GM23338 (cell line): ENCODE measurements around the gene PMM1. TPM values are rescaled to one million over a fixed set of nuclear protein-coding genes. Genes with fewer than 3 reads are reported as not detected.

Experiments used
- ATAC-seq: fragments of 200-7000 bp; cut with Tn5 transposase; 3 replicates; pipeline ENCODE4 v1.9.1; 2020
- DNase-seq: peaks from one replicate; pipeline ENCODE4 v3.0.0-alpha.2; 2015; ENCODE audit warnings: low spot score
- H2AFZ ChIP-seq: fragments of 200-600 bp; sonication (generic); 2 replicates; pipeline ENCODE4 v1.8.0; 2016; ENCODE audit warnings: antibody characterized with exemption, mild to moderate bottlenecking, moderate library complexity
- H3F3A ChIP-seq: fragments of 200-600 bp; sonication (generic); replicated peaks from 2 replicates; pipeline ENCODE4 v1.8.0; 2017; ENCODE audit warnings: antibody characterized with exemption, mixed run types, low read depth
- H3K27ac ChIP-seq: fragments of 200-600 bp; sonication (generic); 2 replicates; pipeline ENCODE4 v1.6.1; 2016; ENCODE audit warnings: low read depth
- H3K27me3 ChIP-seq: fragments of 200-600 bp; sonication (generic); 2 replicates; pipeline ENCODE4 v1.8.0; 2016; ENCODE audit warnings: mild to moderate bottlenecking, mixed run types, moderate library complexity; ENCODE audit not compliant: insufficient read depth
- H3K36me3 ChIP-seq: fragments of 200-600 bp; sonication (generic); 2 replicates; pipeline ENCODE4 v1.8.0; 2016; ENCODE audit warnings: mild to moderate bottlenecking; ENCODE audit not compliant: insufficient read depth
- H3K4me1 ChIP-seq: fragments of 200-600 bp; sonication (generic); 2 replicates; pipeline ENCODE4 v1.8.0; 2016; ENCODE audit warnings: mild to moderate bottlenecking, moderate library complexity; ENCODE audit not compliant: insufficient read depth
- H3K4me2 ChIP-seq: fragments of 200-600 bp; sonication (generic); 2 replicates; pipeline ENCODE4 v1.7.1; 2017; ENCODE audit warnings: mixed run types
- H3K4me3 ChIP-seq: fragments of 200-600 bp; sonication (generic); 2 replicates; pipeline ENCODE4 v1.6.1; 2016; ENCODE audit warnings: mixed run types
- H3K79me2 ChIP-seq: fragments of 200-600 bp; sonication (generic); replicated peaks from 2 replicates; pipeline ENCODE4 v1.8.0; 2017; ENCODE audit warnings: mild to moderate bottlenecking; ENCODE audit not compliant: insufficient read depth
- H3K9me2 ChIP-seq: fragments of 200-600 bp; sonication (generic); 2 replicates; pipeline ENCODE4 v1.8.0; 2017; ENCODE audit not compliant: insufficient read depth
- H4K20me1 ChIP-seq: fragments of 200-600 bp; sonication (generic); replicated peaks from 2 replicates; pipeline ENCODE4 v1.8.0; 2017; ENCODE audit warnings: mild to moderate bottlenecking; ENCODE audit not compliant: insufficient read depth
- H3K27ac Mint-ChIP-seq: 2 replicates; pipeline ENCODE4 v1.8.0; 2020; ENCODE audit warnings: inconsistent platforms, mild to moderate bottlenecking, moderate library complexity, mixed read lengths
- H3K27me3 Mint-ChIP-seq: 3 replicates; pipeline ENCODE4 v1.8.0; 2022; ENCODE audit warnings: low read depth, mild to moderate bottlenecking, moderate library complexity, mixed read lengths, inconsistent platforms; ENCODE audit not compliant: insufficient read depth, poor library complexity
- H3K36me3 Mint-ChIP-seq: 3 replicates; pipeline ENCODE4 v1.8.0; 2021; ENCODE audit warnings: low read depth, mild to moderate bottlenecking, inconsistent platforms, moderate library complexity, mixed read lengths
- H3K4me1 Mint-ChIP-seq: 3 replicates; pipeline ENCODE4 v1.8.0; 2020; ENCODE audit warnings: mild to moderate bottlenecking, inconsistent platforms, mixed read lengths
- H3K4me3 Mint-ChIP-seq: 3 replicates; pipeline ENCODE4 v1.8.0; 2021; ENCODE audit warnings: moderate library complexity, mild to moderate bottlenecking, inconsistent platforms, mixed read lengths
- H3K9me3 Mint-ChIP-seq: 3 replicates; pipeline ENCODE4 v1.8.0; 2020; ENCODE audit warnings: moderate library complexity, mild to moderate bottlenecking, inconsistent platforms, mixed read lengths
- CREB1 ChIP-seq: fragments of 250-450 bp; sonication (Bioruptor Pico); IDR thresholded peaks from 2 replicates; pipeline ENCODE4 v1.5.0; 2020; ENCODE audit warnings: low read depth, mild to moderate bottlenecking, moderate library complexity
- CTCF ChIP-seq, 2 experiments: fragments of 200-600 bp in 1 of 2; sonication (generic) in 1 of 2; conservative IDR thresholded peaks; 2 replicates each; pipeline versions ENCODE4 v1.5.1 to v1.6.1; 2016 to 2017; ENCODE audit warnings: antibody characterized with exemption in 2 of 2, low read depth in 2 of 2, mild to moderate bottlenecking in 2 of 2, moderate library complexity in 1 of 2
- EZH2 ChIP-seq: fragments of 200-600 bp; sonication (generic); IDR thresholded peaks from one replicate; pipeline ENCODE4 v1.8.0; 2017; ENCODE audit warnings: antibody characterized with exemption, mild to moderate bottlenecking, low read depth; ENCODE audit not compliant: unreplicated experiment
- EZH2phosphoT487 ChIP-seq: fragments of 200-600 bp; sonication (generic); IDR thresholded peaks from one replicate; pipeline ENCODE4 v1.8.1; 2018; ENCODE audit warnings: antibody characterized with exemption; ENCODE audit not compliant: unreplicated experiment
- JUNB ChIP-seq: IDR thresholded peaks from one replicate; pipeline ENCODE4 v1.6.1; 2016; ENCODE audit warnings: antibody characterized with exemption; ENCODE audit not compliant: unreplicated experiment
- NANOG ChIP-seq: IDR thresholded peaks from 2 replicates; pipeline ENCODE4 v1.6.1; 2016; ENCODE audit warnings: antibody characterized with exemption, borderline replicate concordance
- POLR2AphosphoS5 ChIP-seq: IDR thresholded peaks from 2 replicates; pipeline ENCODE4 v1.6.1; 2016; ENCODE audit warnings: antibody characterized with exemption, low read depth
- STAT1 ChIP-seq: IDR thresholded peaks from one replicate; pipeline ENCODE4 v1.6.1; 2016; ENCODE audit warnings: antibody characterized with exemption; ENCODE audit not compliant: unreplicated experiment
- ZNF114 ChIP-seq: fragments of 250-450 bp; sonication (Bioruptor Pico); IDR thresholded peaks from 2 replicates; pipeline ENCODE4 v1.5.0; 2020; ENCODE audit warnings: mild to moderate bottlenecking, moderate library complexity
- ZNF331 ChIP-seq: fragments of 250-450 bp; sonication (Bioruptor Pico); IDR thresholded peaks from 2 replicates; pipeline ENCODE4 v1.5.0; 2020; ENCODE audit warnings: low read depth, mild to moderate bottlenecking, moderate library complexity
- polyA plus RNA-seq: library from polyadenylated mRNA; unstranded; fragments of >200 nt; fragmentation: Nextera tagmentation; extraction: Ambion mirVana; gene quantifications from 2 replicates; pipeline ENCODE4 v1.2.1, GENCODE V29; 2016
- total RNA-seq: library from RNA; depleted of rRNA; stranded (reverse); fragments of >200 nt; shearing (Covaris generic); gene quantifications from 2 replicates; pipeline ENCODE4 v1.2.3, GENCODE V29; 2014
- TF ChIP-seq, protein P1 (sequence below): IDR thresholded peaks from 2 replicates; pipeline ENCODE4 v1.6.1; 2016; ENCODE audit warnings: antibody characterized with exemption
- TF ChIP-seq, protein P2 (sequence below): IDR thresholded peaks from one replicate; pipeline ENCODE4 v1.6.1; 2018; ENCODE audit warnings: antibody characterized with exemption; ENCODE audit not compliant: unreplicated experiment
- TF ChIP-seq, protein P3 (sequence below): fragments of 250-450 bp; sonication (Bioruptor Pico); IDR thresholded peaks from 2 replicates; pipeline ENCODE4 v1.5.0; 2020; ENCODE audit warnings: mild to moderate bottlenecking, moderate library complexity

Gene PMM1
- total and polyA plus RNA-seq, 2 experiments from 2014 or later: 8.7 to 9.9 TPM

GRCh38 chr22:41597635-41597953 is 8.0 kb upstream of the PMM1 start:
- H4K20me1 ChIP-seq: peaks cover 8% of the 10 kb centered on the region; the same call in 1 of the 2 replicates
- no peak for TF ChIP-seq JUNB
- no peak for TF ChIP-seq ZNF114 (CRISPR knock-in tag)
- TF ChIP-seq EZH2phosphoT487: no peak
- TF ChIP-seq, protein P1, sequence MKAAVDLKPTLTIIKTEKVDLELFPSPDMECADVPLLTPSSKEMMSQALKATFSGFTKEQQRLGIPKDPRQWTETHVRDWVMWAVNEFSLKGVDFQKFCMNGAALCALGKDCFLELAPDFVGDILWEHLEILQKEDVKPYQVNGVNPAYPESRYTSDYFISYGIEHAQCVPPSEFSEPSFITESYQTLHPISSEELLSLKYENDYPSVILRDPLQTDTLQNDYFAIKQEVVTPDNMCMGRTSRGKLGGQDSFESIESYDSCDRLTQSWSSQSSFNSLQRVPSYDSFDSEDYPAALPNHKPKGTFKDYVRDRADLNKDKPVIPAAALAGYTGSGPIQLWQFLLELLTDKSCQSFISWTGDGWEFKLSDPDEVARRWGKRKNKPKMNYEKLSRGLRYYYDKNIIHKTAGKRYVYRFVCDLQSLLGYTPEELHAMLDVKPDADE: no peak
- TF ChIP-seq, protein P2, sequence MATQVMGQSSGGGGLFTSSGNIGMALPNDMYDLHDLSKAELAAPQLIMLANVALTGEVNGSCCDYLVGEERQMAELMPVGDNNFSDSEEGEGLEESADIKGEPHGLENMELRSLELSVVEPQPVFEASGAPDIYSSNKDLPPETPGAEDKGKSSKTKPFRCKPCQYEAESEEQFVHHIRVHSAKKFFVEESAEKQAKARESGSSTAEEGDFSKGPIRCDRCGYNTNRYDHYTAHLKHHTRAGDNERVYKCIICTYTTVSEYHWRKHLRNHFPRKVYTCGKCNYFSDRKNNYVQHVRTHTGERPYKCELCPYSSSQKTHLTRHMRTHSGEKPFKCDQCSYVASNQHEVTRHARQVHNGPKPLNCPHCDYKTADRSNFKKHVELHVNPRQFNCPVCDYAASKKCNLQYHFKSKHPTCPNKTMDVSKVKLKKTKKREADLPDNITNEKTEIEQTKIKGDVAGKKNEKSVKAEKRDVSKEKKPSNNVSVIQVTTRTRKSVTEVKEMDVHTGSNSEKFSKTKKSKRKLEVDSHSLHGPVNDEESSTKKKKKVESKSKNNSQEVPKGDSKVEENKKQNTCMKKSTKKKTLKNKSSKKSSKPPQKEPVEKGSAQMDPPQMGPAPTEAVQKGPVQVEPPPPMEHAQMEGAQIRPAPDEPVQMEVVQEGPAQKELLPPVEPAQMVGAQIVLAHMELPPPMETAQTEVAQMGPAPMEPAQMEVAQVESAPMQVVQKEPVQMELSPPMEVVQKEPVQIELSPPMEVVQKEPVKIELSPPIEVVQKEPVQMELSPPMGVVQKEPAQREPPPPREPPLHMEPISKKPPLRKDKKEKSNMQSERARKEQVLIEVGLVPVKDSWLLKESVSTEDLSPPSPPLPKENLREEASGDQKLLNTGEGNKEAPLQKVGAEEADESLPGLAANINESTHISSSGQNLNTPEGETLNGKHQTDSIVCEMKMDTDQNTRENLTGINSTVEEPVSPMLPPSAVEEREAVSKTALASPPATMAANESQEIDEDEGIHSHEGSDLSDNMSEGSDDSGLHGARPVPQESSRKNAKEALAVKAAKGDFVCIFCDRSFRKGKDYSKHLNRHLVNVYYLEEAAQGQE: no peak
- TF ChIP-seq EZH2: no peak
- TF ChIP-seq STAT1: no peak
- TF ChIP-seq CREB1: no peak
- no peak for TF ChIP-seq CTCF (conservative IDR thresholded peaks at IDR 0.05; ENCODE audit: low read depth in 2 of 2)
- no peak for TF ChIP-seq POLR2AphosphoS5
- no peak for TF ChIP-seq ZNF331
- TF ChIP-seq NANOG: no peak
- TF ChIP-seq, protein P3, sequence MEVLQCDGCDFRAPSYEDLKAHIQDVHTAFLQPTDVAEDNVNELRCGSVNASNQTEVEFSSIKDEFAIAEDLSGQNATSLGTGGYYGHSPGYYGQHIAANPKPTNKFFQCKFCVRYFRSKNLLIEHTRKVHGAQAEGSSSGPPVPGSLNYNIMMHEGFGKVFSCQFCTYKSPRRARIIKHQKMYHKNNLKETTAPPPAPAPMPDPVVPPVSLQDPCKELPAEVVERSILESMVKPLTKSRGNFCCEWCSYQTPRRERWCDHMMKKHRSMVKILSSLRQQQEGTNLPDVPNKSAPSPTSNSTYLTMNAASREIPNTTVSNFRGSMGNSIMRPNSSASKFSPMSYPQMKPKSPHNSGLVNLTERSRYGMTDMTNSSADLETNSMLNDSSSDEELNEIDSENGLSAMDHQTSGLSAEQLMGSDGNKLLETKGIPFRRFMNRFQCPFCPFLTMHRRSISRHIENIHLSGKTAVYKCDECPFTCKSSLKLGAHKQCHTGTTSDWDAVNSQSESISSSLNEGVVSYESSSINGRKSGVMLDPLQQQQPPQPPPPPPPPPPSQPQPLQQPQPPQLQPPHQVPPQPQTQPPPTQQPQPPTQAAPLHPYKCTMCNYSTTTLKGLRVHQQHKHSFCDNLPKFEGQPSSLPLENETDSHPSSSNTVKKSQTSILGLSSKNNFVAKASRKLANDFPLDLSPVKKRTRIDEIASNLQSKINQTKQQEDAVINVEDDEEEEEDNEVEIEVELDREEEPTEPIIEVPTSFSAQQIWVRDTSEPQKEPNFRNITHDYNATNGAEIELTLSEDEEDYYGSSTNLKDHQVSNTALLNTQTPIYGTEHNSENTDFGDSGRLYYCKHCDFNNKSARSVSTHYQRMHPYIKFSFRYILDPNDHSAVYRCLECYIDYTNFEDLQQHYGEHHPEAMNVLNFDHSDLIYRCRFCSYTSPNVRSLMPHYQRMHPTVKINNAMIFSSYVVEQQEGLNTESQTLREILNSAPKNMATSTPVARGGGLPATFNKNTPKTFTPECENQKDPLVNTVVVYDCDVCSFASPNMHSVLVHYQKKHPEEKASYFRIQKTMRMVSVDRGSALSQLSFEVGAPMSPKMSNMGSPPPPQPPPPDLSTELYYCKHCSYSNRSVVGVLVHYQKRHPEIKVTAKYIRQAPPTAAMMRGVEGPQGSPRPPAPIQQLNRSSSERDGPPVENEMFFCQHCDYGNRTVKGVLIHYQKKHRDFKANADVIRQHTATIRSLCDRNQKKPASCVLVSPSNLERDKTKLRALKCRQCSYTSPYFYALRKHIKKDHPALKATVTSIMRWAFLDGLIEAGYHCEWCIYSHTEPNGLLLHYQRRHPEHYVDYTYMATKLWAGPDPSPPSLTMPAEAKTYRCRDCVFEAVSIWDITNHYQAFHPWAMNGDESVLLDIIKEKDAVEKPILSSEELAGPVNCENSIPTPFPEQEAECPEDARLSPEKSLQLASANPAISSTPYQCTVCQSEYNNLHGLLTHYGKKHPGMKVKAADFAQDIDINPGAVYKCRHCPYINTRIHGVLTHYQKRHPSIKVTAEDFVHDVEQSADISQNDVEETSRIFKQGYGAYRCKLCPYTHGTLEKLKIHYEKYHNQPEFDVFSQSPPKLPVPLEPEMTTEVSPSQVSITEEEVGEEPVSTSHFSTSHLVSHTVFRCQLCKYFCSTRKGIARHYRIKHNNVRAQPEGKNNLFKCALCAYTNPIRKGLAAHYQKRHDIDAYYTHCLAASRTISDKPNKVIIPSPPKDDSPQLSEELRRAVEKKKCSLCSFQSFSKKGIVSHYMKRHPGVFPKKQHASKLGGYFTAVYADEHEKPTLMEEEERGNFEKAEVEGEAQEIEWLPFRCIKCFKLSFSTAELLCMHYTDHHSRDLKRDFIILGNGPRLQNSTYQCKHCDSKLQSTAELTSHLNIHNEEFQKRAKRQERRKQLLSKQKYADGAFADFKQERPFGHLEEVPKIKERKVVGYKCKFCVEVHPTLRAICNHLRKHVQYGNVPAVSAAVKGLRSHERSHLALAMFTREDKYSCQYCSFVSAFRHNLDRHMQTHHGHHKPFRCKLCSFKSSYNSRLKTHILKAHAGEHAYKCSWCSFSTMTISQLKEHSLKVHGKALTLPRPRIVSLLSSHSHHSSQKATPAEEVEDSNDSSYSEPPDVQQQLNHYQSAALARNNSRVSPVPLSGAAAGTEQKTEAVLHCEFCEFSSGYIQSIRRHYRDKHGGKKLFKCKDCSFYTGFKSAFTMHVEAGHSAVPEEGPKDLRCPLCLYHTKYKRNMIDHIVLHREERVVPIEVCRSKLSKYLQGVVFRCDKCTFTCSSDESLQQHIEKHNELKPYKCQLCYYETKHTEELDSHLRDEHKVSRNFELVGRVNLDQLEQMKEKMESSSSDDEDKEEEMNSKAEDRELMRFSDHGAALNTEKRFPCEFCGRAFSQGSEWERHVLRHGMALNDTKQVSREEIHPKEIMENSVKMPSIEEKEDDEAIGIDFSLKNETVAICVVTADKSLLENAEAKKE (CRISPR knock-in tag): no peak
- H3K4me2 ChIP-seq: no peak overlapping the region
- H3K79me2 ChIP-seq: no peaks in the 10 kb centered on the region
- Mint-ChIP-seq H3K27me3 (peaks cover 24% of the 10 kb centered on the region), H3K27ac (no peak overlapping the region), H3K36me3 (peaks cover 17% of the 10 kb centered on the region), H3K9me3 (peaks cover 4% of the 10 kb centered on the region; the same call in 1 of the 3 replicates), H3K4me1 (peaks cover 4% of the 10 kb centered on the region; the same call in 2 of the 3 replicates), H3K4me3 (no peak overlapping the region)
- no peak overlapping the region for H3K27ac ChIP-seq
- no peaks in the 10 kb centered on the region for H3K36me3 ChIP-seq
- no peak overlapping the region for H3K4me3 ChIP-seq
- no peaks in the 10 kb centered on the region for H3K27me3 ChIP-seq
- no peaks in the 10 kb centered on the region for H3K9me2 ChIP-seq
- H3K4me1 ChIP-seq: no peaks in the 10 kb centered on the region
- no peak overlapping the region for H2AFZ ChIP-seq
- peaks cover 6% of the 10 kb centered on the region; the same call in 1 of the 2 replicates for H3F3A ChIP-seq
- DNase-seq (no peak), ATAC-seq (no peak)
